Nephron progenitor cell (in vitro differentiated cells): ENCODE results near the gene EYA3.

Experiments
- DNase-seq: peaks from one replicate; pipeline ENCODE4 v3.0.0; 2021
- H3K27ac Mint-ChIP-seq: 2 replicates; pipeline ENCODE4 v1.8.0; 2021; ENCODE audit warnings: mild to moderate bottlenecking, moderate library complexity, mixed read lengths
- H3K27me3 Mint-ChIP-seq: 2 replicates; pipeline ENCODE4 v1.8.0; 2021; ENCODE audit warnings: mild to moderate bottlenecking, low read depth, mixed read lengths; ENCODE audit not compliant: poor library complexity
- H3K36me3 Mint-ChIP-seq: 2 replicates; pipeline ENCODE4 v1.8.0; 2021; ENCODE audit warnings: low read depth, mixed read lengths
- H3K4me1 Mint-ChIP-seq: 2 replicates; pipeline ENCODE4 v1.8.0; 2021; ENCODE audit warnings: mixed read lengths
- H3K4me3 Mint-ChIP-seq: 2 replicates; pipeline ENCODE4 v1.8.0; 2021; ENCODE audit warnings: mild to moderate bottlenecking, moderate library complexity, mixed read lengths
- H3K9me3 Mint-ChIP-seq: 2 replicates; pipeline ENCODE4 v1.8.0; 2021; ENCODE audit warnings: mild to moderate bottlenecking, moderate library complexity, mixed read lengths
- CTCF ChIP-seq: fragments of 200-600 bp; sonication (generic); IDR thresholded peaks from 2 replicates; pipeline ENCODE4 v1.5.0; 2021; ENCODE audit warnings: antibody characterized with exemption

Gene EYA3

GRCh38 chr1:27973771-27974416 lies 114.5 kb downstream of the EYA3 start:
- H3K9me3 Mint-ChIP-seq = no peaks in the 10 kb centered on the region
- peaks cover 3% of the 10 kb centered on the region for H3K27me3 Mint-ChIP-seq
- H3K4me3 Mint-ChIP-seq = no peak overlapping the region
- H3K27ac Mint-ChIP-seq = no peak overlapping the region
- no peaks in the 10 kb centered on the region for H3K4me1 Mint-ChIP-seq
- peaks cover 32% of the 10 kb centered on the region for H3K36me3 Mint-ChIP-seq
- TF ChIP-seq CTCF = no peak
- DNase-seq = no peak

- H3K27me3 Mint-ChIP-seq = peaks cover 3% of the 10 kb centered on the region
- no peaks in the 10 kb centered on the region for H3K9me3 Mint-ChIP-seq
- no peak overlapping the region for H3K27ac Mint-ChIP-seq
- TF ChIP-seq CTCF = no peak
- H3K4me1 Mint-ChIP-seq = no peaks in the 10 kb centered on the region
- no peak overlapping the region for H3K4me3 Mint-ChIP-seq
- peaks cover 26% of the 10 kb centered on the region for H3K36me3 Mint-ChIP-seq
- DNase-seq = no peak
Observed at GRCh38 chr1:27972141-27972540, 116.3 kb downstream of the EYA3 start.

GRCh38 chr1:27971674-27972073 lies 116.7 kb downstream of the EYA3 start:
- TF ChIP-seq CTCF = no peak
- Mint-ChIP-seq H3K4me3 (no peak overlapping the region), H3K36me3 (peaks cover 24% of the 10 kb centered on the region), H3K27ac (no peak overlapping the region), H3K27me3 (peaks cover 3% of the 10 kb centered on the region), H3K4me1 (no peaks in the 10 kb centered on the region), H3K9me3 (no peaks in the 10 kb centered on the region)
- no peak for DNase-seq

- peak overlapping the region; percentile 83 for H3K27ac Mint-ChIP-seq
- no peak overlapping the region for H3K4me3 Mint-ChIP-seq
- no peak for TF ChIP-seq CTCF
- H3K27me3 Mint-ChIP-seq = peaks cover 3% of the 10 kb centered on the region
- no peaks in the 10 kb centered on the region for H3K4me1 Mint-ChIP-seq
- DNase-seq = no peak
- peaks cover 26% of the 10 kb centered on the region for H3K36me3 Mint-ChIP-seq
- no peaks in the 10 kb centered on the region for H3K9me3 Mint-ChIP-seq
Observed at GRCh38 chr1:27970401-27970800, 118.0 kb downstream of the EYA3 start.

- H3K9me3 Mint-ChIP-seq = no peaks in the 10 kb centered on the region
- TF ChIP-seq CTCF = no peak
- peaks cover 26% of the 10 kb centered on the region for H3K36me3 Mint-ChIP-seq
- DNase-seq = no peak
- H3K4me3 Mint-ChIP-seq = no peak overlapping the region
- peaks cover 3% of the 10 kb centered on the region for H3K27me3 Mint-ChIP-seq
- peaks cover 8% of the 10 kb centered on the region for H3K4me1 Mint-ChIP-seq
- H3K27ac Mint-ChIP-seq = peak overlapping the region; percentile 2
Observed at GRCh38 chr1:27968692-27969091, 119.7 kb downstream of the EYA3 start.

- no peak for TF ChIP-seq CTCF
- Mint-ChIP-seq H3K9me3 (no peaks in the 10 kb centered on the region), H3K4me1 (peaks cover 8% of the 10 kb centered on the region), H3K4me3 (no peak overlapping the region), H3K27ac (peak overlapping the region; percentile 2), H3K36me3 (peaks cover 19% of the 10 kb centered on the region), H3K27me3 (peaks cover 3% of the 10 kb centered on the region)
- DNase-seq = no peak
Observed at GRCh38 chr1:27967884-27968466, 120.4 kb downstream of the EYA3 start.
